ENCODE measurements around the gene TMEM213.

The TMEM213 gene

GRCh38 chr7:138848056-138848980, 50.5 kb downstream of the TMEM213 start:
- no peak for TF ChIP-seq CTCF (conservative IDR thresholded peaks at IDR 0.05; ENCODE audit: low read depth, low read length)
- no peak overlapping the region for H3K4me2 ChIP-seq
- H3K9ac ChIP-seq, result no peak overlapping the region
- H3K27me3 ChIP-seq (ENCODE audit: insufficient read depth, low read depth), result no peaks in the 10 kb centered on the region
- H3K4me3 ChIP-seq (IDR thresholded peaks at IDR 0.05; ENCODE audit: insufficient read depth, low read depth, low read length), result no peak overlapping the region
- H2AFZ ChIP-seq (ENCODE audit: low read depth), result no peak overlapping the region
- H3K27ac ChIP-seq, result no peak overlapping the region
- H3K79me2 ChIP-seq (ENCODE audit: insufficient read depth, low read depth), result no peaks in the 10 kb centered on the region
- no peaks in the 10 kb centered on the region for H3K4me1 ChIP-seq (ENCODE audit: low read depth, poor library complexity, severe bottlenecking)
- H4K20me1 ChIP-seq (ENCODE audit: insufficient read depth), result no peaks in the 10 kb centered on the region
- no peaks in the 10 kb centered on the region for H3K36me3 ChIP-seq (ENCODE audit: insufficient read depth)

GRCh38 chr7:138849701-138850100, 51.9 kb downstream of the TMEM213 start:
- Histone ChIP-seq H3K4me1 (ENCODE audit: low read depth, poor library complexity, severe bottlenecking) (no peaks in the 10 kb centered on the region), H3K27ac (no peak overlapping the region), H3K79me2 (ENCODE audit: insufficient read depth, low read depth) (no peaks in the 10 kb centered on the region), H3K4me2 (no peak overlapping the region), H3K27me3 (ENCODE audit: insufficient read depth, low read depth) (no peaks in the 10 kb centered on the region), H2AFZ (ENCODE audit: low read depth) (no peak overlapping the region), H3K4me3 (IDR thresholded peaks at IDR 0.05; ENCODE audit: insufficient read depth, low read depth, low read length) (no peak overlapping the region), H4K20me1 (ENCODE audit: insufficient read depth) (no peaks in the 10 kb centered on the region), H3K36me3 (ENCODE audit: insufficient read depth) (no peaks in the 10 kb centered on the region), H3K9ac (no peak overlapping the region)
- TF ChIP-seq CTCF (conservative IDR thresholded peaks at IDR 0.05; ENCODE audit: low read depth, low read length), result no peak

DNA sequence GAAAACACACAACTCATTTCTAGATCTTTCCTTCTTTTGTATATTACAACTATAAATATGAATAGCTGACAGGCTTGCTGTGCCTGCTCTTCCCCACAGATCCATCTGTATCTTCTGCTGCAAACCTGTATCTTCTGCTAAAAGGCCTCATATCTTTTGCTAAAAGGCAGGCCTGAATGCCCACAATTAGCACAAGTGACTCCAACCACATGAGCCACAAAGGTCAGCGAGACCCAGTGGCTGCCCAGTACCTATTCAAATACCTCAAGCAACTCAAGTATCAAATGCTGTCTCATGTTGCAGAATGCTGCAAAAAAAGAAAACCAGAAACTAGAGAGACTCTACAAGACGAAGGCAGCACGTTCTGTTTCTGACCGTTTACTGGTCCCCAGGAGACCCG, 54.7 kb downstream of the TMEM213 start:
- TF ChIP-seq CTCF (conservative IDR thresholded peaks at IDR 0.05; ENCODE audit: low read depth, low read length), result no peak
- H3K4me1 ChIP-seq (ENCODE audit: low read depth, poor library complexity, severe bottlenecking), result no peaks in the 10 kb centered on the region
- H3K27me3 ChIP-seq (ENCODE audit: insufficient read depth, low read depth), result no peaks in the 10 kb centered on the region
- no peak overlapping the region for H2AFZ ChIP-seq (ENCODE audit: low read depth)
- no peaks in the 10 kb centered on the region for H3K36me3 ChIP-seq (ENCODE audit: insufficient read depth)
- H3K79me2 ChIP-seq (ENCODE audit: insufficient read depth, low read depth), result no peaks in the 10 kb centered on the region
- H3K27ac ChIP-seq, result no peak overlapping the region
- H4K20me1 ChIP-seq (ENCODE audit: insufficient read depth), result no peaks in the 10 kb centered on the region
- no peak overlapping the region for H3K4me2 ChIP-seq
- H3K4me3 ChIP-seq (IDR thresholded peaks at IDR 0.05; ENCODE audit: insufficient read depth, low read depth, low read length), result no peak overlapping the region
- H3K9ac ChIP-seq, result no peak overlapping the region

GRCh38 chr7:138853448-138853847, 55.7 kb downstream of the TMEM213 start:
- Histone ChIP-seq H4K20me1 (ENCODE audit: insufficient read depth) (no peaks in the 10 kb centered on the region), H3K4me3 (IDR thresholded peaks at IDR 0.05; ENCODE audit: insufficient read depth, low read depth, low read length) (no peak overlapping the region), H3K4me2 (no peak overlapping the region), H3K27ac (no peak overlapping the region), H3K4me1 (ENCODE audit: low read depth, poor library complexity, severe bottlenecking) (no peaks in the 10 kb centered on the region), H3K9ac (no peak overlapping the region), H3K36me3 (ENCODE audit: insufficient read depth) (no peaks in the 10 kb centered on the region), H3K27me3 (ENCODE audit: insufficient read depth, low read depth) (no peaks in the 10 kb centered on the region), H2AFZ (ENCODE audit: low read depth) (no peak overlapping the region), H3K79me2 (ENCODE audit: insufficient read depth, low read depth) (no peaks in the 10 kb centered on the region)
- TF ChIP-seq CTCF (conservative IDR thresholded peaks at IDR 0.05; ENCODE audit: low read depth, low read length), result no peak
